Ishikawa (cell line): ENCODE data around the gene TNIP3.

ENCODE experiments used
- EGR1 ChIP-seq: IDR thresholded peaks from 2 replicates; pipeline ENCODE4 v1.6.1; 2012
- MAX ChIP-seq: IDR thresholded peaks from 2 replicates; pipeline ENCODE4 v1.6.1; 2012
- TEAD4 ChIP-seq: IDR thresholded peaks from 2 replicates; pipeline ENCODE4 v1.6.1; 2012
- YY1 ChIP-seq: IDR thresholded peaks from 2 replicates; pipeline ENCODE4 v1.6.1; 2012; ENCODE audit warnings: low read depth
- TF ChIP-seq, protein P1 (sequence below): IDR thresholded peaks from 2 replicates; pipeline ENCODE4 v1.6.1; 2012
- TF ChIP-seq, protein P2 (sequence below): IDR thresholded peaks from 2 replicates; pipeline ENCODE4 v1.6.1; 2012; ENCODE audit warnings: low read depth, mild to moderate bottlenecking

TNIP3 gene

GRCh38 chr4:121091941-121092340 is 72.2 kb downstream of the TNIP3 start:
- TF ChIP-seq TEAD4 (no peak), EGR1 (no peak), YY1 (no peak), MAX (no peak)
- TF ChIP-seq, protein P1, sequence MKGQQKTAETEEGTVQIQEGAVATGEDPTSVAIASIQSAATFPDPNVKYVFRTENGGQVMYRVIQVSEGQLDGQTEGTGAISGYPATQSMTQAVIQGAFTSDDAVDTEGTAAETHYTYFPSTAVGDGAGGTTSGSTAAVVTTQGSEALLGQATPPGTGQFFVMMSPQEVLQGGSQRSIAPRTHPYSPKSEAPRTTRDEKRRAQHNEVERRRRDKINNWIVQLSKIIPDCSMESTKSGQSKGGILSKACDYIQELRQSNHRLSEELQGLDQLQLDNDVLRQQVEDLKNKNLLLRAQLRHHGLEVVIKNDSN: no peak

DNA sequence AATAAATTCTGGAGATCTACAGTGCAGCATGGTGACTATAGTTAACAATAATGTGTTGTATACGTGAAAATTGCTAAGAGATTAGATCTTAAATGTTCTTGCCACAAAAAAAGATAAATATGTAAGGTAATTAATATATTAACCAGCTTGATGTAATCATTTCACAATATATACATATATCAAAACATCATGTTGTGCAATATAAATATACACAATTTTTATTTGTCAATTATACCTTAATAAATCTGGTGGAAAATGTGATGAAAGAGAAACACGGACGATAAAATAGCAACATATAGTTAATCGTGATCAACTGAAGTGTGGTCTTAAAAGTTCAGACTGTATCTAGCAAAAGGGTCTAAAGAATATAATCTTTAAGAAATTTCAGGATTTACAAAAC is 75.3 kb downstream of the TNIP3 start:
- TF ChIP-seq, protein P2, sequence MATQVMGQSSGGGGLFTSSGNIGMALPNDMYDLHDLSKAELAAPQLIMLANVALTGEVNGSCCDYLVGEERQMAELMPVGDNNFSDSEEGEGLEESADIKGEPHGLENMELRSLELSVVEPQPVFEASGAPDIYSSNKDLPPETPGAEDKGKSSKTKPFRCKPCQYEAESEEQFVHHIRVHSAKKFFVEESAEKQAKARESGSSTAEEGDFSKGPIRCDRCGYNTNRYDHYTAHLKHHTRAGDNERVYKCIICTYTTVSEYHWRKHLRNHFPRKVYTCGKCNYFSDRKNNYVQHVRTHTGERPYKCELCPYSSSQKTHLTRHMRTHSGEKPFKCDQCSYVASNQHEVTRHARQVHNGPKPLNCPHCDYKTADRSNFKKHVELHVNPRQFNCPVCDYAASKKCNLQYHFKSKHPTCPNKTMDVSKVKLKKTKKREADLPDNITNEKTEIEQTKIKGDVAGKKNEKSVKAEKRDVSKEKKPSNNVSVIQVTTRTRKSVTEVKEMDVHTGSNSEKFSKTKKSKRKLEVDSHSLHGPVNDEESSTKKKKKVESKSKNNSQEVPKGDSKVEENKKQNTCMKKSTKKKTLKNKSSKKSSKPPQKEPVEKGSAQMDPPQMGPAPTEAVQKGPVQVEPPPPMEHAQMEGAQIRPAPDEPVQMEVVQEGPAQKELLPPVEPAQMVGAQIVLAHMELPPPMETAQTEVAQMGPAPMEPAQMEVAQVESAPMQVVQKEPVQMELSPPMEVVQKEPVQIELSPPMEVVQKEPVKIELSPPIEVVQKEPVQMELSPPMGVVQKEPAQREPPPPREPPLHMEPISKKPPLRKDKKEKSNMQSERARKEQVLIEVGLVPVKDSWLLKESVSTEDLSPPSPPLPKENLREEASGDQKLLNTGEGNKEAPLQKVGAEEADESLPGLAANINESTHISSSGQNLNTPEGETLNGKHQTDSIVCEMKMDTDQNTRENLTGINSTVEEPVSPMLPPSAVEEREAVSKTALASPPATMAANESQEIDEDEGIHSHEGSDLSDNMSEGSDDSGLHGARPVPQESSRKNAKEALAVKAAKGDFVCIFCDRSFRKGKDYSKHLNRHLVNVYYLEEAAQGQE: no peak
